K562 (cell line): ENCODE results near the gene GBA2. TPM values are rescaled to one million over a fixed set of nuclear protein-coding genes. Genes with fewer than 3 reads are reported as not detected.

ENCODE experiments used
- ARID4B ChIP-seq: sonication (generic); formaldehyde crosslinking; IDR thresholded peaks from 2 replicates; pipeline ENCODE4 v1.8.0; 2022; ENCODE audit warnings: mild to moderate bottlenecking, missing genetic modification reagents
- CBFA2T2 ChIP-seq: fragments of 450-650 bp; conservative IDR thresholded peaks from 2 replicates; pipeline ENCODE4 v1.6.1; 2017; ENCODE audit warnings: mild to moderate bottlenecking
- CHD2 ChIP-seq: IDR thresholded peaks from 2 replicates; pipeline ENCODE4 v1.6.1; 2011; ENCODE audit warnings: low read depth, low read length
- ELF4 ChIP-seq: fragments of 450-650 bp; formaldehyde crosslinking; IDR thresholded peaks from 2 replicates; pipeline ENCODE4 v1.4.0; 2022; ENCODE audit warnings: missing genetic modification characterization
- ELK1 ChIP-seq: sonication (generic); formaldehyde crosslinking; IDR thresholded peaks from 2 replicates; pipeline ENCODE4 v1.8.1; 2022; ENCODE audit warnings: missing genetic modification reagents
- GTF3C2 ChIP-seq: IDR thresholded peaks from 3 replicates; pipeline ENCODE4 v1.6.1; 2011; ENCODE audit warnings: borderline replicate concordance, mild to moderate bottlenecking, moderate library complexity; ENCODE audit not compliant: insufficient read length; ENCODE audit errors: extremely low read depth
- HCFC1 ChIP-seq: IDR thresholded peaks from 2 replicates; pipeline ENCODE4 v1.6.1; 2012; ENCODE audit warnings: low read depth, low read length, improper control_type of control experiment
- HNRNPLL ChIP-seq: fragments of 200-400 bp; formaldehyde crosslinking; IDR thresholded peaks from 2 replicates; pipeline ENCODE4 v1.6.1; 2017; ENCODE audit warnings: low read length, low read depth, mild to moderate bottlenecking; ENCODE audit not compliant: poor library complexity, severe bottlenecking
- MCM7 ChIP-seq, 2 experiments: fragments of 450-650 bp; IDR thresholded peaks; 2 replicates each; pipeline ENCODE4 v1.6.1; 2016 to 2018
- NFE2 ChIP-seq: IDR thresholded peaks from 2 replicates; pipeline ENCODE4 v1.6.1; 2014; ENCODE audit warnings: antibody characterized with exemption, low read depth
- NR2C1 ChIP-seq, 2 experiments: fragments of 450-650 bp; IDR thresholded peaks; 2 replicates each; pipeline ENCODE4 v1.6.1; 2017; ENCODE audit warnings: mild to moderate bottlenecking in 2 of 2, antibody characterized with exemption in 1 of 2, inconsistent platforms in 1 of 2, missing compliant biosample characterization in 1 of 2, missing genetic modification characterization in 1 of 2
- NR3C1 ChIP-seq: sonication (generic); formaldehyde crosslinking; IDR thresholded peaks from 2 replicates; pipeline ENCODE4 v1.8.1; 2022; ENCODE audit warnings: missing genetic modification reagents
- POLR2AphosphoS2 ChIP-seq: IDR thresholded peaks from 2 replicates; pipeline ENCODE4 v1.6.1; 2012; ENCODE audit warnings: low read length, improper control_type of control experiment
- RBM25 ChIP-seq: fragments of 200-400 bp; formaldehyde crosslinking; IDR thresholded peaks from 2 replicates; pipeline ENCODE4 v1.6.1; 2018; ENCODE audit warnings: low read length, low read depth, moderate library complexity; ENCODE audit not compliant: severe bottlenecking
- RCOR1 ChIP-seq, 2 experiments: IDR thresholded peaks; 2 replicates each; pipeline ENCODE4 v1.6.1; 2012; ENCODE audit warnings: low read depth in 2 of 2, low read length in 2 of 2, borderline replicate concordance in 1 of 2, improper control_type of control experiment in 1 of 2
- SMARCC2 ChIP-seq: fragments of 450-650 bp; IDR thresholded peaks from 2 replicates; pipeline ENCODE4 v1.6.1; 2017; ENCODE audit warnings: antibody characterized with exemption, moderate library complexity, mild to moderate bottlenecking, low read depth
- SP2 ChIP-seq: IDR thresholded peaks from 2 replicates; pipeline ENCODE4 v1.6.1; 2011; ENCODE audit warnings: mild to moderate bottlenecking, low read depth, low read length, moderate library complexity; ENCODE audit not compliant: poor library complexity, severe bottlenecking; ENCODE audit errors: extremely low read depth
- TAL1 ChIP-seq: fragments of 450-650 bp; IDR thresholded peaks from 2 replicates; pipeline ENCODE4 v1.6.1; 2016; ENCODE audit warnings: mild to moderate bottlenecking
- ZNF507 ChIP-seq: conservative IDR thresholded peaks from 2 replicates; pipeline ENCODE4 v1.6.1; 2017; ENCODE audit warnings: missing genetic modification characterization, missing compliant biosample characterization
- polyA plus RNA-seq, 8 experiments: library from polyadenylated mRNA; depleted of rRNA in 4 of 8; stranded (reverse) in 5 of 8; unstranded in 3 of 8; fragments of >200 nt; fragmentation: Nextera tagmentation in 2 of 8; fragmentation: Illumina TruSeq in 1 of 8; extraction: Ambion mirVana in 2 of 8; extraction: Trizol in 1 of 8; gene quantifications; 2 replicates each; pipeline versions ENCODE4 v1.2.1 to v1.2.3, GENCODE V29; 2011 to 2014; ENCODE audit warnings: inconsistent platforms in 1 of 8, missing spikeins in 1 of 8
- total RNA-seq, 7 experiments: library from RNA; depleted of rRNA in 6 of 7; stranded (reverse); fragments of >200 nt in 6 of 7; fragmentation: Illumina TruSeq in 2 of 7; extraction: Trizol in 2 of 7; gene quantifications; 2 replicates each; pipeline versions ENCODE4 v1.2.1 to v1.2.3, GENCODE V29; 2011 to 2021; ENCODE audit warnings: low replicate concordance in 1 of 7

Gene GBA2
- total and polyA plus RNA-seq, 9 of the 15 experiments (the other 6 are each of a cell fraction or from before 2014, with no cell fraction given): 14.1 to 60.4 (median 32.1) TPM

- TF ChIP-seq ELK1 (CRISPR knock-in tag): no peak
- no peak for TF ChIP-seq SP2
- no peak for TF ChIP-seq NR3C1 (CRISPR knock-in tag)
- peak; percentile 53; the same call in 1 of the 2 replicates for TF ChIP-seq SMARCC2
- peak; percentile 83 for TF ChIP-seq NFE2
- TF ChIP-seq HNRNPLL: no peak
- 0 out of 2 replicates have a peak, but pooled peaks have one; percentile 20 for TF ChIP-seq ELF4 (CRISPR knock-in tag)
- TF ChIP-seq HCFC1: no peak
- TF ChIP-seq ARID4B (CRISPR knock-in tag): no peak
- TF ChIP-seq GTF3C2: no peak
- TF ChIP-seq RCOR1 (IDR thresholded peaks at IDR 0.05; ENCODE audit: borderline replicate concordance in 1 of 2, low read depth in 2 of 2, low read length in 2 of 2): peak; percentile 47 to 90; a peak in 3 of 4 replicates
- TF ChIP-seq CBFA2T2: peak; percentile 95
- TF ChIP-seq CHD2: no peak
- no peak for TF ChIP-seq MCM7 (IDR thresholded peaks at IDR 0.05)
- peak; percentile 37; the same call in 1 of the 2 replicates for TF ChIP-seq NR2C1 (IDR thresholded peaks at IDR 0.05)
- peak; percentile 44 for TF ChIP-seq NR2C1 (tag; IDR thresholded peaks at IDR 0.05)
- peak; percentile 93 for TF ChIP-seq TAL1
- TF ChIP-seq ZNF507: no peak
- TF ChIP-seq RBM25: no peak
- TF ChIP-seq POLR2AphosphoS2: no peak
Observed at GRCh38 chr9:35728041-35728971, 20.7 kb downstream of the GBA2 start (continued).
